Fibroblast of the aortic adventitia (primary cell): ENCODE data around the gene TRMT10A. TPM values are rescaled to one million over a fixed set of nuclear protein-coding genes. Genes with fewer than 3 reads are reported as not detected.
"Not testable (repeated sequence)": the region's sequence is repeated elsewhere in the genome, so short reads cannot be mapped to it uniquely, and the experiment has no call there.

ENCODE experiments used
- DNase-seq: peaks from one replicate; pipeline ENCODE4 v3.0.0-alpha.2; 2010; ENCODE audit warnings: low read depth
- H3K4me3 ChIP-seq: 2 replicates; pipeline ENCODE4 v1.5.1; 2011; ENCODE audit warnings: low read depth, mild to moderate bottlenecking, control low read depth, low read length, moderate library complexity
- CTCF ChIP-seq: IDR thresholded peaks from 2 replicates; pipeline ENCODE4 v1.5.1; 2011; ENCODE audit warnings: mild to moderate bottlenecking, low read length, control low read depth, inconsistent platforms; ENCODE audit not compliant: insufficient read depth
- total RNA-seq: library from RNA; depleted of rRNA; stranded (reverse); fragments of >200 nt; gene quantifications from 2 replicates; pipeline ENCODE4 v1.2.3, GENCODE V29; 2012; ENCODE audit warnings: low replicate concordance

TRMT10A gene
- total RNA-seq, 1 donor, result 8.9 TPM

GRCh38 chr4:99571883-99572282 lies 8.0 kb upstream of the TRMT10A start:
- TF ChIP-seq CTCF, result no peak
- no peak for DNase-seq
- no peak overlapping the region for H3K4me3 ChIP-seq

GRCh38 chr4:99564921-99565320 lies 1.1 kb upstream of the TRMT10A start:
- no peak overlapping the region for H3K4me3 ChIP-seq
- no peak for DNase-seq
- TF ChIP-seq CTCF, result no peak

GRCh38 chr4:99552872-99553271 lies 11.0 kb downstream of the TRMT10A start:
- TF ChIP-seq CTCF, result no peak
- H3K4me3 ChIP-seq, result no peak overlapping the region
- DNase-seq, result no peak

GRCh38 chr4:99540277-99540939 lies 23.4 kb downstream of the TRMT10A start:
- no peak for DNase-seq
- no peak overlapping the region for H3K4me3 ChIP-seq
- TF ChIP-seq CTCF, result no peak

GRCh38 chr4:99537674-99538073 lies 26.2 kb downstream of the TRMT10A start:
- no peak overlapping the region for H3K4me3 ChIP-seq
- DNase-seq, result no peak
- no peak for TF ChIP-seq CTCF

GRCh38 chr4:99536848-99537247 lies 27.0 kb downstream of the TRMT10A start:
- no peak for TF ChIP-seq CTCF
- no peak for DNase-seq
- no peak overlapping the region for H3K4me3 ChIP-seq

- no peak for TF ChIP-seq CTCF
- peak; percentile 8 for DNase-seq
- no peak overlapping the region for H3K4me3 ChIP-seq
These were observed 27.6 kb downstream of the TRMT10A start for GRCh38 chr4:99536271-99536670.

GRCh38 chr4:99534699-99535098 lies 29.1 kb downstream of the TRMT10A start:
- not testable (repeated sequence) for H3K4me3 ChIP-seq, DNase-seq
